Activated CD4-positive, alpha-beta T cell treated with anti-CD3 and anti-CD28 coated beads for 48 hours (primary cell): ENCODE measurements around the gene MISP3.

Source experiments
- DNase-seq: peaks from one replicate; pipeline ENCODE4 v3.0.0-alpha.2; 2020

The MISP3 gene

GRCh38 chr19:14081797-14082674, 9.4 kb downstream of the MISP3 start:
- DNase-seq = peak; percentile 28

DNA sequence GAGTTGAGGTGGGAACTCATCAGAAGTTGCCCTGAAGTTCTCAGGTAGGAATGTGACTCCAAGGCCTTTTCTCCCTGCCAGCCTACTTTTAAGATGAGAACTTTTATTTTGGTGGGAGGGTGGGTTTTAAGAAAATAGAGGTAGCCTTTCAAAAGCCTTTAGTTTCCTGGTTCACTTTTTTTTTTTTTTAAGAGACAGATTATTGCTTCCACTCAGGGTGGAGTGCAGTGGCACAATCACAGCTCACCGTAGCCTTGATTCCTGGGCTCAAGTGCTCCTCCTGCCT, 10.0 kb downstream of the MISP3 start:
- DNase-seq = no peak

DNA sequence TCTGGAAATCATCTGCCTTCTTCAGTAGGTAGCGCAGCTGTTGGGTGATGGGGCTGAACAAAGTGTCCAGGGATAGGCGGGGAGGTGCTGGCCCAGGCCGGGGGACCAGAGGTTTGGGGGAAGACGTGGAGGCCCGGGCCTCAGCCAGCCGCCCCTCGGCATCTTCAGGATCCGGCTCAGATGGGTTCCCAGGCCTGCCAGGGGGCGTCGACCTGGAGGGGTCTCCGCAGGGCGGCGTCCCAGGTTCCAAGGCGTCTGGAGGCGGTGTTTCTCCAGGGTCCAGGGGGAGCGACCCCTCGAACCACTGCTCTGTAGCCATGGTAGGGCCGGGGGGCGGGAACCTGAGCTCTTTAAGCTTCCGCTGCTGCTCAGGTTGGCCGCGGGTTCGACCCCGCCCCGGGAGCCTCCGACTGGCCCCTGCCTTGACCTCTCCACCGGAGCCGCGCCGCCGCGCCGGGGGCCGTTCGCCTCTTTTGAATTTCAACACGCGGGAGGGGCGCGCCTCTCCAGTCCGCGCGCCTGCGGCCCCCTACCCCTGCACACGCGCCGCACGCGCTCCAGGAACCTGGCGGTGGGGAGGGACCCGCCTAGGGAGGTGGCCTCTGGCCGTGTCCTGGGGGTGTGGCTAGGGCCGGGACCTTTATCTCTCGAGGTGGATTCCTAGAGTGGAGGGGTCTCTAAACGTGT, 12.9 kb downstream of the MISP3 start, which contains the start of gene C19orf67:
C19orf67 (minus strand) TSS at position 475 of the 687 bp plus-strand sequence; CDS start at position 319, 156 bp downstream.
- no peak for DNase-seq

DNA sequence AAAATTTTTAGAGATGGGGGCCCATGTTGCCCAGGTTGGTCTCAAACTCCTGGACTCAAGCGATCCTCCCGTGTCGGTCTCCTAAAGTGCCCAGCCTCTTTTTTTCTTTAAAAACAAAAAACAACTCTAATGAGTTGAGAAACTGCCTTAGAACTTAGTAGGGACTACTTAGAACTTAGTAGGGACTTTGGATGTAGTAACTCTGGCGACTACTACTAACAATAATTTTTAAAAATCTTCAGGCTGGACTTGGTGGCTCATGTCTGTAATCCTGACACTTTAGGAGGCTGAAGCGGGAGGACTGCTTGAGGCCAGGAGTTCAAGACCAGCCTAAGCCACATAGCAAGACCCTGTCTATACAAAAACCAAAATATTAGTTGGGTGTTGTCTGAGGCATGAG, 13.5 kb downstream of the MISP3 start:
- DNase-seq = no peak

DNA sequence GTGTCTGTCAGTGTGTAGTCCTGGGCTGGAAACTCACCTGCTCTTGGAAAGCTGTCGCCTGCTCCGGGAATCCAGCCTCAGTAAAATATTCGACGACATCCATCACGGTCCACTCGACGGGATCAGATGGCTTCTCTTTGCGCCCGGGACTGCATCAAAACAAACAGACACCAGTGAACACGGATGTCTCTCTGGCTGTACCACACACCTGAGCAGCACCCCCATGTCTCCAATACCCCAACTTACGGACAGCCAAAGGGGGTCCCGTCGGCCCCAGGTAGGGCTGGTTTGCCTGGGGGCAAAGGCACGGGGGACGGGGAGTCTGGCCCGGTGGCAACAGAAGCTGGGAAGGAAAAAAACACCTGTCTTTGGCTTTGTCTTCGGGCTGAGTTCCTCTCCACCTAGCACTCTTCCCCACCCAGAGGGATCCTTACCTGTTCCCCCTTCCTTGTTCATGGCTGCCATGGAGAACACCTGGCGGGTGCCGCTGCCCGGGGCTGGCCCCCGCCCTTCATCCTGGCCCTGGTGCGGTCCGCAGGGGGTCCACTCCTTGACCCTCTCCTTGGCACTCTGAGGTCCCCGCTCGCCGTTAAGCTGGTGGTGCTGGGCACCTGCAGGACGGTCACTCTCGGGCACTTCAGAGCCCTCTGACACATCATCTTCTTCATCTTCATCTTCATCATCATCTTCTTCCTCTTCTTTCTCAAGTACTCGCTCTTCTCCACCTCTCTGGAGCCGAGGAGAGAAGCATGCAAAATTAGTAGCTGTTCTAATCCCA, 16.2 kb downstream of the MISP3 start:
- DNase-seq = no peak

DNA sequence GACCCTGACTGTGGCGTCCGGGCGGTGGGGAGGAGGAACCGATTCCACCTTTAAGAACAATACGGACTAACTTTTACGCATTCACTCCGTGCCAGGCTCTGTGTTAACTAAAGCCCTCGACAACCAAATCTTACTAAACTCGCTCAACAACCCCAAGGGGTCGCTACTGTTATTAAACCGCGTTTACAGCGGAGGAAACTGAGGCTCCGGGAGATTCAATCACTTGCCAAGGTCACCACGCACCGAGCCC, 16.8 kb downstream of the MISP3 start:
- peak; percentile 28 for DNase-seq

- DNase-seq = peak; percentile 72
Observed at GRCh38 chr19:14089662-14090508, 17.3 kb downstream of the MISP3 start.

DNA sequence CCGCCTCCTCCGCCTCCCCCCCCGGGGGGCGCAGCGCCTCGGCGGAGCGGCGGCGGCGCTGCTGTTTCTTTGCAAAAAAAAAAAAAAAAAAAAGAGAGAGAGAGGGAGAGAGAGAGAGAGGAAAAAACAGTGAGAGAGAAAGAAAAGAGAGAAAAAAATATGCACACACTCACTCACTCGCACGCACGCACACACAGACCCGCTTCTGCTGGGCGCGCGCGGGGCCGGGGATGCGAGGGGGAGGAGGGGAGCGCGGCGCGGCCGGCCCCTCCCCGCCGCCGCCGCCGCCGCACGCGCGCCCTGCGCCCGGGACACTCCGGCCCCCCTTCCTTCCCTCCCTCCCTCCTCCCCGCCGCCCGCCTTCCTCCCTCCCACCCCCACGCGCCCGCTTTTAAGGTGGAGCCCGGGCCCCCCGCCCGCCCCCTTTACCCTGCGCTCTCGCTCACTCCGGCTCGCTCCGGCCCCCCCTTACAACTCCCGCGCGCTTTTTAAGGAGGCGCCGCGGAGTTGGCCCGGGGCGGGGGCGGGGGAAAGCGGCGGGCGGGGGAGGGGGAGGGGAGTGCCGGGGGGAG, 18.0 kb downstream of the MISP3 start, which contains the start of gene SAMD1:
SAMD1 (minus strand) TSS at position 243 of the 572 bp plus-strand sequence.
- peak; percentile 84 for DNase-seq

GRCh38 chr19:14091081-14091812, 18.7 kb downstream of the MISP3 start:
- DNase-seq = peak; percentile 78

DNA sequence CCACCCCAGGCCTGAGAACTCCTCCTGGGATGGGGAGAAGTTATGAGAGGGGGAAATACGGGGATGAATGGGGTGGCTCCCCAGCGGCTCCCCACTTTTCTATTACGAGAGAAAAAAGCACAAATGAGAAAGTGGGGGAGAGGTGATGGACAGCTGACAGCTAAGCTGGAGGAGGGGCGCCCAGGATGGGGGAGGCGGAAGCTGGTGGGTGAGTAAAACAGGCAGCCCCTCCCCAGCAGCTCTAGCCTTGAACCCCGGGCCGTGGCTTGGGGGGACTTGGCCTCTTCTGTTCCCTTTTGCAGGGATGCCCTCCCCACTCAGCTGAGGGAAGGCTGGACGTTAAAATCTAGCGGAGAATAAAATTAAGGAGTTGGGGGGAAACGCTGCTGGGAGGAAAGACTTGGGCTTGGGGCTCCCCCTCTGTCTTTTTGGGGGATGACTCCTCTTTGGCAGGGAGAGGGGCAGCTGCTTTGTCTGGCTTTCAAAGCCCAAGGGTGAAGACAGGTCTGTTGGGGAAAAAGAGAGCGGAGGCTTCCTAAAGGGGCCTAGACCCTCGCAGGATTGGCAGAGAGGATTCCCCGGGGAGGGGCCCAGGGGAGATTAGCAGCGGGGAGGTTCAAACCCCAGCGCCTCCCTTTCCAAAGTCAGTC, 19.4 kb downstream of the MISP3 start:
- DNase-seq = peak; percentile 57

GRCh38 chr19:14093117-14093823, 20.7 kb downstream of the MISP3 start:
- DNase-seq = no peak

DNA sequence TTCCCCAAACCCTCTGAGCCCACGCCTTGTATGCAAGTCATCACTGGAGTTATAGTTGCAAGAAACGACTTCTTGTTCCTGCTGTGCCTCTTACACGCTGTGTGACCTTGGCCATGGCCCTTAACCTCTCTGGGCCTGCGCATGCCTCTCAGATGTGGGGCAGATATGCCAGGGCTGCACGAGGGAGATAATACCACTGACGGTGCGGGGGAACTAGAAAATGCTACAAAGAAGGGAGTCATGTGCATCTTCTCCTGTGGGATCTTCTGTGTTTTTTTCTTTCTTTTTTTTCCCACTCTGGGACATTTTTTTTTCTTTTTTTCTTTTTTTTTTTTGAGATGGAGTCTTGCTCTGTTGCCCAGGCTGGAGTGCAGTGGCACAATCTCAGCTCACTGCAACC, 22.3 kb downstream of the MISP3 start:
- DNase-seq = no peak

GRCh38 chr19:14096272-14096992, 23.8 kb downstream of the MISP3 start:
- no peak for DNase-seq

DNA sequence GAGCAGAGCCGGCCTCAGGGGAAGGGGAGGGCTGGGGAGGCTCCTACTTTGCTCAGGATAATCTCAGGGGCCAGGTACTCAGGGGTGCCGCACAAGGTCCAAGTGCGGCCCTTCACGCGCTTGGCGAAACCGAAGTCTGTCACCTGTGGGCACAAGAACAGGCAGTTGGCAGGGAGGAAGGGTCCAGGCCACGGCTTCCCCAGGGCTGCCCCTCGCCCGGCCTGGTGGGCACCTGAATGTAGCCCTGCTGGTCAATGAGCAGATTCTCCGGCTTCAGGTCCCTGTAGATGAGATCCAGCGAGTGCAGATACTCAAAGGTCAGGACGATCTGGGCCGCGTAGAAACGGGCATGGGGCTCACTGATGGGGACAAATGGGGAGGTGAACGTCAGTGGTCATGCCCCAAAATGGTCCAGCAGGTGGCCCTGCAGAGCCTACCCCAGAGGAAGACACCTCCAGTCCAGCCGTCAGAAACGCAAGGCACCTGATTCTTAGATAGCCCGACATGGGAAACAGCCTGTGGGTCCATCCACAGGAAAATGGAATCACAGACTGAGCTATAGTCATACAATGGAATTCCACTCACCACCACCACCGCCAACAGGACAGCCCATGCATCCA, 25.1 kb downstream of the MISP3 start:
- DNase-seq = no peak

GRCh38 chr19:14101003-14101545, 28.5 kb downstream of the MISP3 start:
- no peak for DNase-seq

- DNase-seq = no peak
Observed at GRCh38 chr19:14102102-14102696, 29.6 kb downstream of the MISP3 start.

DNA sequence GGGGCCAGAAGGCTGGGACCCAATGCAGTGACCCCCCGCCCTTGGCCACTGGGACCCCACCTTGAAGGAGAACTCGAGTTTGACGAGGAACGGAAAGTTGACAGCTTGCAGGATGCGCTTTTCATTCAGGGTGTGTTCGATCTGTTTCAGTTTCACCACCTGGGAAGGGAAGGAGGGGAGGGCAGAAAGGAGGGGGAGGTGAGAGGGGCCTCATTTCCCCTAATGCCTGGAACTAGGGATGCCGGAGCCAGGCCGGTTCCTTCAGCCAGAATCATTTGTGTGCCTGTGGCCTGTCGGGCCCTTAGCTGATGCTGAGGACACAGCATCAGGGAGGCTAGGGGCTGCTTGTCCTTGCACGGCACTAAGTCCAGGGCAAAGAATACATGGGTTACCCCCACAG, 30.2 kb downstream of the MISP3 start:
- no peak for DNase-seq

GRCh38 chr19:14103310-14103709, 30.7 kb downstream of the MISP3 start:
- DNase-seq = no peak

DNA sequence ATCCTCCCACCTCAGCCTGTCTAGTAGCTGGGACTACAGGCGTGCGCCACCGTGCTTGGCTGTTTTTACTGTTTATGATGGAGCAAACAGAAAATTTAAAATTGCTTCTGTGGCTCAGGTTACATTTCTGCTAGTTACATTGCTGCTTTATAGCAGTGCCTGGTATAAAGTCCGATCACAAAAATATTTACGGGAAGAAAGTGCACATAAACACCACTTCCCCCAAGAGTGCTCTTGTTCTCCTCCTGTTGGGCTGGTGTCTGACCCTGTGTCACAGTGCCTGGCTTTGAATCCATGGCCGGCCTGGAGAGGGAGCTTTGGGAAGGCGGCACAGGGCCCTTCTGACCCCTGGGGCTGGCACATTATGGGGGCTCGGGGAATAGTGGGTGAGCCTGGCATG, 33.1 kb downstream of the MISP3 start:
- DNase-seq = no peak
